Erythroblast (primary cell): ENCODE measurements around the gene IQSEC2.

Experiments
- GATA1 ChIP-seq: IDR thresholded peaks from 2 replicates; pipeline ENCODE4 v1.6.1; 2011; ENCODE audit warnings: low read depth, mild to moderate bottlenecking, control low read depth, low read length, moderate library complexity
- POLR2A ChIP-seq: IDR thresholded peaks from 2 replicates; pipeline ENCODE4 v1.6.1; 2011; ENCODE audit warnings: mild to moderate bottlenecking, low read length

GRCh38 chrX:53324803-53325202 is 43.4 kb upstream of the IQSEC2 start:
- TF ChIP-seq POLR2A: no peak
- no peak for TF ChIP-seq GATA1
